ENCODE results near the gene UBXN6. TPM values are rescaled to one million over a fixed set of nuclear protein-coding genes. Genes with fewer than 3 reads are reported as not detected.
A peak's percentile ranks its signal among the peaks of the same experiment; 100 is the strongest.

Gene UBXN6
- total RNA-seq, 1 donor from 2014 or later, result 116 TPM

GRCh38 chr19:4415352-4415751 lies 42.2 kb downstream of the UBXN6 start:
- FAIRE-seq (no peak), DNase-seq (ENCODE audit: low read depth) (no peak)
- Histone ChIP-seq H3K4me3 (ENCODE audit: low read depth, low read length) (no peak overlapping the region), H3K27me3 (ENCODE audit: control insufficient read depth, insufficient read depth, low read length) (no peaks in the 10 kb centered on the region), H3K36me3 (ENCODE audit: control insufficient read depth, insufficient read depth, low read length) (peaks cover 1% of the 10 kb centered on the region)
- no peak for TF ChIP-seq CTCF (IDR thresholded peaks at IDR 0.05; ENCODE audit: insufficient read depth, low read length, severe bottlenecking)

- no peak for FAIRE-seq
These were observed 42.7 kb downstream of the UBXN6 start for GRCh38 chr19:4414800-4415321.

GRCh38 chr19:4414144-4414799 lies 43.3 kb downstream of the UBXN6 start:
- Histone ChIP-seq H3K4me3 (ENCODE audit: low read depth, low read length) (no peak overlapping the region), H3K27me3 (ENCODE audit: control insufficient read depth, insufficient read depth, low read length) (no peaks in the 10 kb centered on the region), H3K36me3 (ENCODE audit: control insufficient read depth, insufficient read depth, low read length) (peaks cover 1% of the 10 kb centered on the region)
- peak; percentile 41 for DNase-seq (ENCODE audit: low read depth)
- FAIRE-seq, result no peak
- TF ChIP-seq CTCF (IDR thresholded peaks at IDR 0.05; ENCODE audit: insufficient read depth, low read length, severe bottlenecking), result no peak

More at GRCh38 chr19:4414800-4415321, 42.7 kb downstream of the UBXN6 start:
- no peak for TF ChIP-seq CTCF (IDR thresholded peaks at IDR 0.05; ENCODE audit: insufficient read depth, low read length, severe bottlenecking)
- peaks cover 1% of the 10 kb centered on the region for H3K36me3 ChIP-seq (ENCODE audit: control insufficient read depth, insufficient read depth, low read length)
- no peak overlapping the region for H3K4me3 ChIP-seq (ENCODE audit: low read depth, low read length)
- DNase-seq (ENCODE audit: low read depth), result no peak
- H3K27me3 ChIP-seq (ENCODE audit: control insufficient read depth, insufficient read depth, low read length), result no peaks in the 10 kb centered on the region

- Histone ChIP-seq H3K4me3 (ENCODE audit: low read depth, low read length) (no peak overlapping the region), H3K36me3 (ENCODE audit: control insufficient read depth, insufficient read depth, low read length) (peaks cover 3% of the 10 kb centered on the region), H3K27me3 (ENCODE audit: control insufficient read depth, insufficient read depth, low read length) (no peaks in the 10 kb centered on the region)
- TF ChIP-seq CTCF (IDR thresholded peaks at IDR 0.05; ENCODE audit: insufficient read depth, low read length, severe bottlenecking), result no peak
- FAIRE-seq, result no peak
- no peak for DNase-seq (ENCODE audit: low read depth)
These were observed 44.0 kb downstream of the UBXN6 start for GRCh38 chr19:4413588-4413987.

- Histone ChIP-seq H3K4me3 (ENCODE audit: low read depth, low read length) (no peak overlapping the region), H3K27me3 (ENCODE audit: control insufficient read depth, insufficient read depth, low read length) (no peaks in the 10 kb centered on the region), H3K36me3 (ENCODE audit: control insufficient read depth, insufficient read depth, low read length) (peaks cover 3% of the 10 kb centered on the region)
- FAIRE-seq (no peak), DNase-seq (ENCODE audit: low read depth) (no peak)
- TF ChIP-seq CTCF (IDR thresholded peaks at IDR 0.05; ENCODE audit: insufficient read depth, low read length, severe bottlenecking), result no peak
These were observed 48.3 kb downstream of the UBXN6 start for GRCh38 chr19:4409123-4409933.
